Nephron (organoid): Measurements from ENCODE around the gene CCDC38.
A peak's percentile ranks its signal among the peaks of the same experiment; 100 is the strongest.

ENCODE experiments used
- H3K27ac Mint-ChIP-seq, 3 experiments: 2 replicates each; pipeline ENCODE4 v1.8.0; 2020; ENCODE audit warnings: mixed read lengths in 3 of 3, mild to moderate bottlenecking in 2 of 3, moderate library complexity in 1 of 3
- H3K27me3 Mint-ChIP-seq: 2 replicates; pipeline ENCODE4 v1.8.0; 2021; ENCODE audit warnings: low read depth, mild to moderate bottlenecking, moderate library complexity, mixed read lengths
- H3K36me3 Mint-ChIP-seq: 2 replicates; pipeline ENCODE4 v1.8.0; 2020; ENCODE audit warnings: low read depth, mixed read lengths
- H3K4me1 Mint-ChIP-seq: 2 replicates; pipeline ENCODE4 v1.8.0; 2020; ENCODE audit warnings: mixed read lengths
- H3K4me3 Mint-ChIP-seq, 3 experiments: 2 replicates each; pipeline ENCODE4 v1.8.0; 2020; ENCODE audit warnings: mild to moderate bottlenecking in 3 of 3, mixed read lengths in 3 of 3, moderate library complexity in 2 of 3
- H3K9me3 Mint-ChIP-seq: 2 replicates; pipeline ENCODE4 v1.8.0; 2020; ENCODE audit warnings: mixed read lengths
- CTCF ChIP-seq, 3 experiments: fragments of 200-600 bp; sonication (generic); IDR thresholded peaks; one replicate each; pipeline ENCODE4 v1.5.0; 2021; ENCODE audit warnings: antibody characterized with exemption in 3 of 3; ENCODE audit not compliant: unreplicated experiment in 3 of 3

Gene CCDC38

GRCh38 chr12:95942524-95943329 is at the start of gene CCDC38:
CCDC38 (minus strand) TSS chr12:95942614; CDS start chr12:95936509, 6,105 bp downstream.
- Mint-ChIP-seq H3K4me1 (no peaks in the 10 kb centered on the region), H3K27me3 (peaks cover 23% of the 10 kb centered on the region)
- TF ChIP-seq CTCF (IDR thresholded peaks at IDR 0.05; ENCODE audit: unreplicated experiment in 3 of 3) = no peak

GRCh38 chr12:95990136-95990535 is 47.7 kb upstream of the CCDC38 start:
- H3K4me3 Mint-ChIP-seq = no peak overlapping the region
- H3K4me1 Mint-ChIP-seq = no peaks in the 10 kb centered on the region
- H3K27ac Mint-ChIP-seq = no peak overlapping the region
- no peaks in the 10 kb centered on the region for H3K36me3 Mint-ChIP-seq
- H3K27me3 Mint-ChIP-seq = no peaks in the 10 kb centered on the region
- H3K9me3 Mint-ChIP-seq = no peaks in the 10 kb centered on the region
- no peak for TF ChIP-seq CTCF (IDR thresholded peaks at IDR 0.05; ENCODE audit: unreplicated experiment in 3 of 3)

More at GRCh38 chr12:95942524-95943329, at the start of gene CCDC38:
- H3K27ac Mint-ChIP-seq = peak within 1 kb of the TSS in 2 of 3 experiments; percentile 61 to 64
- H3K36me3 Mint-ChIP-seq = no peaks in the 10 kb centered on the region
- H3K9me3 Mint-ChIP-seq = no peaks in the 10 kb centered on the region
- peak within 1 kb of the TSS; percentile 89 to 93 (median 92) for H3K4me3 Mint-ChIP-seq

- Mint-ChIP-seq H3K9me3 (no peaks in the 10 kb centered on the region), H3K36me3 (no peaks in the 10 kb centered on the region), H3K27me3 (no peaks in the 10 kb centered on the region), H3K4me3 (no peak overlapping the region), H3K27ac (no peak overlapping the region), H3K4me1 (no peaks in the 10 kb centered on the region)
- TF ChIP-seq CTCF (IDR thresholded peaks at IDR 0.05; ENCODE audit: unreplicated experiment in 3 of 3) = no peak
These were observed 47.2 kb upstream of the CCDC38 start for GRCh38 chr12:95989504-95990123.

GRCh38 chr12:95988506-95989275 is 46.3 kb upstream of the CCDC38 start:
- Mint-ChIP-seq H3K4me1 (no peaks in the 10 kb centered on the region), H3K4me3 (no peak overlapping the region), H3K27me3 (no peaks in the 10 kb centered on the region), H3K36me3 (no peaks in the 10 kb centered on the region), H3K27ac (no peak overlapping the region), H3K9me3 (no peaks in the 10 kb centered on the region)
- TF ChIP-seq CTCF (IDR thresholded peaks at IDR 0.05; ENCODE audit: unreplicated experiment in 3 of 3) = no peak

- no peaks in the 10 kb centered on the region for H3K4me1 Mint-ChIP-seq
- no peak overlapping the region for H3K27ac Mint-ChIP-seq
- no peak for TF ChIP-seq CTCF (IDR thresholded peaks at IDR 0.05; ENCODE audit: unreplicated experiment in 3 of 3)
- no peak overlapping the region for H3K4me3 Mint-ChIP-seq
- H3K9me3 Mint-ChIP-seq = no peaks in the 10 kb centered on the region
- H3K36me3 Mint-ChIP-seq = no peaks in the 10 kb centered on the region
- no peaks in the 10 kb centered on the region for H3K27me3 Mint-ChIP-seq
These were observed 44.5 kb upstream of the CCDC38 start for GRCh38 chr12:95986635-95987570.
